Right atrium auricular region (tissue), 2 donors: Measurements from ENCODE around the gene CDCA4. TPM values are rescaled to one million over a fixed set of nuclear protein-coding genes. Genes with fewer than 3 reads are reported as not detected.

ENCODE experiments used
- DNase-seq: peaks from one replicate; pipeline ENCODE4 v3.0.0-alpha.2; 2019; ENCODE audit warnings: low spot score
- H3K27ac ChIP-seq, 2 donors: fragments of 200-600 bp; sonication (generic); 1 replicate in 1 of 2; 2 replicates in 1 of 2; pipeline ENCODE4 v1.5.1; 2016 to 2019
- H3K27me3 ChIP-seq, 2 donors: fragments of 200-600 bp; sonication (generic); one replicate each; pipeline versions ENCODE4 v1.5.1 to v1.6.0; 2017 to 2019
- H3K36me3 ChIP-seq: fragments of 200-600 bp; sonication (generic); one replicate; pipeline ENCODE4 v1.5.1; 2016
- H3K4me1 ChIP-seq, 2 donors: fragments of 200-600 bp; sonication (generic); one replicate each; pipeline versions ENCODE4 v1.5.1 to v1.6.0; 2017 to 2019
- H3K4me3 ChIP-seq, 2 donors: fragments of 200-600 bp; sonication (generic); 1 replicate in 1 of 2; 2 replicates in 1 of 2; pipeline ENCODE4 v1.5.1; 2017 to 2019; ENCODE audit warnings: mild to moderate bottlenecking in 1 of 2, moderate library complexity in 1 of 2
- H3K9me3 ChIP-seq, 2 donors: fragments of 200-600 bp; sonication (generic); one replicate each; pipeline ENCODE4 v1.5.1; 2019
- total RNA-seq, 2 donors: library from RNA; depleted of rRNA; stranded (reverse); fragments of >200 nt; gene quantifications; one replicate each; pipeline ENCODE4 v1.1.0, GENCODE V29; 2016
- TF ChIP-seq, protein P1 (sequence below), 2 donors: fragments of 200-600 bp; sonication (generic); IDR thresholded peaks; one replicate each; pipeline ENCODE4 v1.5.1; 2019; ENCODE audit warnings: antibody characterized with exemption in 2 of 2

CDCA4 gene
- total RNA-seq, 2 donors from 2014 or later = 3.3 to 5.1 TPM

DNA sequence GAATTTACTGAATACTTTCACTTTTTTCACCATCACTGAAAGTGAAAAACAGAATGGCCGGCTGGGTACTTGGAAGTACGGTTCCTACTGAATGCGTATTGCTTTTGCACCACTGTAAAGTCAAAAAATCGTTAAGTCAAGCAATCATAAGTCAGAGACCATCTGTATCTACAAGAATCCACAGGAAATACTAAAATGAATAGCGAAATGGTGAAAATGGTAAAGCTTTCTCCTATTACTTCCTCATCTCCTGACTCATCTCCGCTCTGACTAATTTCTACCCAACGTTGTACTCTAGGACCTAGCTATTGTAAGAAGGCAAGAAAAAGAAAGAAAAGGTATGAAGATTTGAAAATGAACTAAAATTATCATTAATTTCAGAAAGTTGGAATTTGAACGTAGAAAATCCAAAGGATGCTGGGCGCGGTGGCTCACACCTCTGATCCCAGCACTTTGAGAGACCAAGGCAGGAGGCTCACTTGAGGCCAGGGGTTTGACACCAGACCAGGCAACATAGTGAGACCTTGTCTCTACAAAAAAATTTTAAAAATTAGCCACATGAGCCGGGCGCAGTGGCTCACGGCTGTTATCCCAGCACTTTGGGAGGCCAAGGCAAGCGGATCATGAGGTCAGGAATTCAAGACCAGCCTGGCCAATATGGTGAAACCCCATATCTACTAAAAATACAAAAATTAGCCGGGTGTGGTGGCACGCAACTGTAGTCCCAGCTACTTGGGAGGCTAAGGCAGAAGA is 5.3 kb upstream of the CDCA4 start:
- Histone ChIP-seq H3K9me3 (no peaks in the 10 kb centered on the region), H3K27me3 (no peaks in the 10 kb centered on the region), H3K27ac (no peak overlapping the region), H3K4me1 (peaks cover 0 to 19% of the 10 kb centered on the region in 2 donors), H3K36me3 (no peaks in the 10 kb centered on the region), H3K4me3 (no peak overlapping the region)
- TF ChIP-seq, protein P1, sequence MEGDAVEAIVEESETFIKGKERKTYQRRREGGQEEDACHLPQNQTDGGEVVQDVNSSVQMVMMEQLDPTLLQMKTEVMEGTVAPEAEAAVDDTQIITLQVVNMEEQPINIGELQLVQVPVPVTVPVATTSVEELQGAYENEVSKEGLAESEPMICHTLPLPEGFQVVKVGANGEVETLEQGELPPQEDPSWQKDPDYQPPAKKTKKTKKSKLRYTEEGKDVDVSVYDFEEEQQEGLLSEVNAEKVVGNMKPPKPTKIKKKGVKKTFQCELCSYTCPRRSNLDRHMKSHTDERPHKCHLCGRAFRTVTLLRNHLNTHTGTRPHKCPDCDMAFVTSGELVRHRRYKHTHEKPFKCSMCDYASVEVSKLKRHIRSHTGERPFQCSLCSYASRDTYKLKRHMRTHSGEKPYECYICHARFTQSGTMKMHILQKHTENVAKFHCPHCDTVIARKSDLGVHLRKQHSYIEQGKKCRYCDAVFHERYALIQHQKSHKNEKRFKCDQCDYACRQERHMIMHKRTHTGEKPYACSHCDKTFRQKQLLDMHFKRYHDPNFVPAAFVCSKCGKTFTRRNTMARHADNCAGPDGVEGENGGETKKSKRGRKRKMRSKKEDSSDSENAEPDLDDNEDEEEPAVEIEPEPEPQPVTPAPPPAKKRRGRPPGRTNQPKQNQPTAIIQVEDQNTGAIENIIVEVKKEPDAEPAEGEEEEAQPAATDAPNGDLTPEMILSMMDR (IDR thresholded peaks at IDR 0.05) = no peak
- DNase-seq = no peak

DNA sequence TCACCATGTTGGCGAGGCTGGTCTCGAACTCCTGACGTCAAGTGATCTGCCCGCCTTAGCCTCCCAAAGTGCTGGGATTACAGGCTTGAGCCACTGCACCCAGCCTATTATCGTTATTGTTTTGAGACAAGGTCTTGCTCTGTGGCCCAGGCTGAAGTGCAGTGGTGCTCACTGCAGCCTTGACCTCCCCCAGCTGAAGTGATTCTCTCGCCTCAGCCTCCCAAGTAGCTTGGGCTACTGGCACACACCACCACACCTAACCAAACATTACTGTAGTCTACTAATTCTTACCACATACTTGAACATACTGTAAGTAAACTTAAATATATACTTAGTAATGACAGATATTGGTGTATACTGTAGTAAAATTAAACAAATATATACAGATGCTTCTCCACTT is 4.5 kb upstream of the CDCA4 start:
- Histone ChIP-seq H3K27ac (no peak overlapping the region), H3K4me1 (peaks cover 0 to 20% of the 10 kb centered on the region in 2 donors), H3K36me3 (no peaks in the 10 kb centered on the region), H3K27me3 (no peaks in the 10 kb centered on the region), H3K9me3 (no peaks in the 10 kb centered on the region), H3K4me3 (no peak overlapping the region)
- no peak for DNase-seq
- TF ChIP-seq, protein P1 (IDR thresholded peaks at IDR 0.05) = no peak

DNA sequence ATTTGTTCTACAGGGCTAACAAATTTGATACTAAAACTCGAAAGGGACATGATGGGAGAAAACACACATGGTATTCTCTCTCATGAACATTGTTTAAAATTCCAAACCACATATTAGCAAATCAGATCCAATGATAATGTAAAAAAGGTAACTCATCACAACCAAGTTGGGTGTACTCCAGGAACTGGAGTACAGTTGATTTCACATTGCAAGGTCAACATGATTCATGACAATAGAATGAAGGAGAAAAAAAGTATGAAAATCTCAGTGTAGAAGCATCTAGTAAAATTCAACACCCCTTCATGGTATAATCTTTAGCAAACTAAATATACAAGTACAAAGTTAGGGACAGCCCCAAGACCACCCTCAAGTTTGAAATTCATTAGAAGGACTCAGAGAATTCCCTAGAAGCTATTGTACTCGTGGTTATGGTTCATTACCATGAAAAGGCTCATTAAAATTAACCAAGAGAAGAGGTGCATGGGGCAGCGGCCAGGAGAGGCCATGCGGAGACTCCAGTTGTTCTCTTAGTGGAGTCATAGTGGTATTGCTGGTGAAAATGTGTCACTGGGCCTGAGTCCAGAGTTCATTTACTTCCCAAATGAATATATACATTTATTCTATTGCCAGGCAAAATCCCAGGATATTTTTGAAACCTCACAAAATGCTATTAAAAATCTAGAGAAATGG is 3.1 kb upstream of the CDCA4 start:
- TF ChIP-seq, protein P1 (IDR thresholded peaks at IDR 0.05) = no peak
- H3K27me3 ChIP-seq = no peaks in the 10 kb centered on the region

DNA sequence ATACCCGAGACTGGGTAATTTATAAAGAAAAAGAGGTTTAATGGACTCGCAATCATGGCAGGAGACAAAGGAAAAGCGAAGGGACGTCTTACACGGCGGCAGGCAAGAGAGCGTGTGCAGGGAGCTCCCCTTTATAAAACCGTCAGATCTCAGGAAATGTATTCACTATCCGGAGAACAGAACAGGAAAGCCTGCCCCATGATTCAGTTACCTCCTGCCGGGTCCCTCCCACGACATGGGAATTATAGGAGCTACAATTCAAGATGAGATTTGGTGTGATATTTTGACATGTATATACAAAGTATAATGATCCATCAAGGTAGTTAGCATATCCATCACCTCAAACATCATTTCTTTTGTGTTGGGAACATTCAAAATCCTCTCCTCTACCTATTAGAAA is 2.3 kb upstream of the CDCA4 start:
- Histone ChIP-seq H3K27me3 (no peaks in the 10 kb centered on the region), H3K36me3 (no peaks in the 10 kb centered on the region), H3K27ac (no peak overlapping the region), H3K4me1 (peaks cover 0 to 36% of the 10 kb centered on the region in 2 donors), H3K9me3 (no peaks in the 10 kb centered on the region), H3K4me3 (no peak overlapping the region)
- TF ChIP-seq, protein P1 (IDR thresholded peaks at IDR 0.05) = no peak
- no peak for DNase-seq

More for the DNA sequence above, 3.1 kb upstream of the CDCA4 start:
- no peak for DNase-seq
- H3K4me1 ChIP-seq = peaks cover 0 to 35% of the 10 kb centered on the region in 2 donors
- H3K4me3 ChIP-seq = no peak overlapping the region
- peak overlapping the region in 1 of 2 donors; percentile 38 for H3K27ac ChIP-seq
- no peaks in the 10 kb centered on the region for H3K36me3 ChIP-seq
- H3K9me3 ChIP-seq = no peaks in the 10 kb centered on the region

DNA sequence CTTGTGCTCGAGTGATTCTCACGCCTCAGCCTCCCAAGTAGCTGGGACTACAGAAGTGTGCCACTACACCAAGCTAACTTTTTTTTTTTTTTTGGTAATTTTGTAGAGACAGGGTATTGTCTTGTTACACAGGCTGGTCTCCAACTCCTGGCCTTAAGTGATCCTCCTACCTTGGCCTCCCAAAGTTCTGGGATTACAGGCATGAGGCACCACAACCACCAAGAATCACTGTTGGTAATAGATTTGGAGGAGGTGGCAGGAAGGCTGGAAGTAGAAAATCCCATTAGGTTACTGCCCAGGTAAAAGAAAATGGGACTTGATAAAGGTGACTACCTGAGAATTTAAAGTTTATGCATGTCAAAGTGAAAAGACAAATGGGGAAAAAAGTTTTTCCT is 1.4 kb upstream of the CDCA4 start:
- no peak overlapping the region for H3K4me3 ChIP-seq
- TF ChIP-seq, protein P1 (IDR thresholded peaks at IDR 0.05) = no peak
- no peaks in the 10 kb centered on the region for H3K36me3 ChIP-seq
- H3K4me1 ChIP-seq = peaks cover 0 to 36% of the 10 kb centered on the region in 2 donors
- no peaks in the 10 kb centered on the region for H3K27me3 ChIP-seq
- H3K27ac ChIP-seq = no peak overlapping the region
- H3K9me3 ChIP-seq = no peaks in the 10 kb centered on the region
- DNase-seq = no peak
